AG10803 (cell line): ENCODE results near the gene MGA.

Source experiments
- DNase-seq: peaks from one replicate; pipeline ENCODE4 v3.0.0; 2010; ENCODE audit warnings: low read depth
- H3K4me3 ChIP-seq: 2 replicates; pipeline ENCODE4 v1.5.1; 2011; ENCODE audit warnings: mild to moderate bottlenecking, low read length, control low read depth
- TF ChIP-seq, protein P1 (sequence below): conservative IDR thresholded peaks from 2 replicates; pipeline ENCODE4 v1.5.1; 2011; ENCODE audit warnings: mild to moderate bottlenecking, low read length, control low read depth, inconsistent platforms

Gene MGA

DNA sequence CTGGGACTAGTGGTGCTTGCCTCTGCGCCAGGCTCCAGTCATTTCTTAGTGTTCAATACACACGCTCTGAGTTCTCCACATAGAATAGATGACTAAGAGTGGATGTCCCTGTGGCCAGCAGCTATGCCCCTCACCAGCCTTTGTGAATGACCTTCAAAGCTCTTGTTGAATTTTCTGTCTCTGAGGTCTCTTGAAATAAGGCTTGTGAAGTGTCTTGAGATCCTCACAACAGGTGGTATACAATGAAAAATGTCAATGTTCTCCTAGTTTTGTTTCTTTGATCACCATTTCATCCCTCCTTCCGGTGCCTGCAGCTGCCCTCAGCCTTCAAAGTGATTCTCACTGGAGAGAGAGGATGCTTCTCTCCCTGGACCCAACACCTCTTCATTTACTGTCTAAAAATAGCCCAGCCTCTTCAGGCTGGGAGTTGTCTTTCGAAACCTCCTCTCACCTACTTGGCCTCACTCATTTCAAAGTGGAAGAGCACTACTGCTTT lies 119.5 kb downstream of the MGA start:
- no peak for DNase-seq
- H3K4me3 ChIP-seq: no peak overlapping the region
- TF ChIP-seq, protein P1, sequence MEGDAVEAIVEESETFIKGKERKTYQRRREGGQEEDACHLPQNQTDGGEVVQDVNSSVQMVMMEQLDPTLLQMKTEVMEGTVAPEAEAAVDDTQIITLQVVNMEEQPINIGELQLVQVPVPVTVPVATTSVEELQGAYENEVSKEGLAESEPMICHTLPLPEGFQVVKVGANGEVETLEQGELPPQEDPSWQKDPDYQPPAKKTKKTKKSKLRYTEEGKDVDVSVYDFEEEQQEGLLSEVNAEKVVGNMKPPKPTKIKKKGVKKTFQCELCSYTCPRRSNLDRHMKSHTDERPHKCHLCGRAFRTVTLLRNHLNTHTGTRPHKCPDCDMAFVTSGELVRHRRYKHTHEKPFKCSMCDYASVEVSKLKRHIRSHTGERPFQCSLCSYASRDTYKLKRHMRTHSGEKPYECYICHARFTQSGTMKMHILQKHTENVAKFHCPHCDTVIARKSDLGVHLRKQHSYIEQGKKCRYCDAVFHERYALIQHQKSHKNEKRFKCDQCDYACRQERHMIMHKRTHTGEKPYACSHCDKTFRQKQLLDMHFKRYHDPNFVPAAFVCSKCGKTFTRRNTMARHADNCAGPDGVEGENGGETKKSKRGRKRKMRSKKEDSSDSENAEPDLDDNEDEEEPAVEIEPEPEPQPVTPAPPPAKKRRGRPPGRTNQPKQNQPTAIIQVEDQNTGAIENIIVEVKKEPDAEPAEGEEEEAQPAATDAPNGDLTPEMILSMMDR: no peak

DNA sequence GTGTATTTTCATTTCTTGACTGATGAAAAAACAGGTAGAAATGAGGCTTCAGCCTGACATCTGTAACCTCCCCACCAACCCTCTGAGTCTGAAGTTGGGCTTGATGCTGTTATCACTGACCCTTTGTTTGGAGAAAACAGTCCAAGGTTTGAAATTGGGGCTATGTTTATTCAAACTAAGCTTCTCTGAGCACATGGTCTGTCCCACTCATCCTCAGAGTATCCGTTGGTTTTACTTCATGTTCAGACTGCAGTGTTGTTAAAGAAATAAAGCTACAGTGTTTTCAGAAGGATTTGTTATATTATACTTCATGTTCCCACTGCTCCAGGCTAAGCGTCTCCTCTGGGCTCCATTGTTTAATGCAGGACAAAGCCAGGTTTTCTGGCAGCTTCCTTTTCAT lies 120.1 kb downstream of the MGA start:
- no peak overlapping the region for H3K4me3 ChIP-seq
- no peak for DNase-seq
- TF ChIP-seq, protein P1: no peak

DNA sequence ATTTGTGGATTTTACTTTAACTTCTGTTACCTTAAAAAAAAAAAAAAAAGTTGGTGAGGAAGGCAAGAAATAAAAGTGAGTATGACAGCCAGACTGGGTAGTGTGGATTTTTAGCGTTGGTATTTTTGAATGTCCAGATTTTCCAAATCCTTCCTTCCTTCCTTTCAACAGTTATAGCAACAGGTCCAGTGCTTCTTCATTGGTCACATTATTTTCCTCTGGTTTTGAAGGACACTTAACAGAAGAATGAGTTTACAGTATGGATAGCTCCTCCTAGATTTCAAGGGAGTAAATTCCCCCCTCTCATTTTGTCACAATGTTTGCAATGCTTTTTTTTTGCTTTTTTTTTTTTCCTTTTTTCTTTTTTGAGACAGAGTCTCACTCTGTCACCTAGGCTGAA lies 120.5 kb downstream of the MGA start:
- H3K4me3 ChIP-seq: no peak overlapping the region
- DNase-seq: no peak
- TF ChIP-seq, protein P1: no peak

DNA sequence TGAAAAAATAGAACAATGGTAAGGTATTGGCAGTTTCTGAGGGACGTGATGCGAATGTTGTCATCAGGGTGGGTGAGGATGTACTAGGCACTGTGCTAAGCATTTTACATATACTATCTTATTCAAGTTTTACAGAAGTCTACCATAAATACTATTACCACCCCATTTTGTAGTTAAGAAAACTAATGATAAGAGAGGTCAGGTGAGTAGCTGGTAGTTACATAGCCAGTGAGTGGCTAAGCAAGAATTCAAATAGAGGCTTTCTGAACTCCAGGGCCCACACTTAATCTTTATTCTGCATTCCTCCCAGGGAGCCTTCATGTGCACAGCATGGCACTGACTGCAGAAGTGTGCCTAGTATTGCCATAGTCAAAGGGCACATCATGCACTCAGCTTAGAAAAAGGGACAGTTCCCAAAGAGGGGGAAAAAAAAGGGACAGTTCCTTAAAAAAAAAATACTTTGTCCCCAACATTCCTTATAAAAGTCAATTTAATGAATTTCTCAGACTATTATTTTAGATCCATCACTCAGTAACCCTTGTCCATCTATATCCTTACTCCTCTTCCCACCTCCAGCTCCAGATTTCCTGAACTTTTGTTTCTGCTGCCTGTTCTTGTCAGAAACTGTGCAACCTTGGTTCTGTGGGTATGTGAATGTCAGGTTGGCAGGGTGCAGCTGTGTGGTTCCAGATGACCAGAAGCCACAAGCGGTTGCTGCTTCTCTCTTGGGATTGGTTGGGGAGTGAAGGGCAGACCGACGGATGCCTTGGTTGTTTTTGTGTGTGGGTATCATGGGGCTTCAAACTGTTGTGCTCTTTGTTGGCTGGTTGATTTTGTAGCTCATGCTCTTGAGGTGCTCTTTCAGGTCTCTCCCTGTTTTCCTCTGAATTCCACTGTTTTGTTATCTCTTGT lies 122.4 kb downstream of the MGA start:
- DNase-seq: no peak
- TF ChIP-seq, protein P1: no peak
- H3K4me3 ChIP-seq: no peak overlapping the region

DNA sequence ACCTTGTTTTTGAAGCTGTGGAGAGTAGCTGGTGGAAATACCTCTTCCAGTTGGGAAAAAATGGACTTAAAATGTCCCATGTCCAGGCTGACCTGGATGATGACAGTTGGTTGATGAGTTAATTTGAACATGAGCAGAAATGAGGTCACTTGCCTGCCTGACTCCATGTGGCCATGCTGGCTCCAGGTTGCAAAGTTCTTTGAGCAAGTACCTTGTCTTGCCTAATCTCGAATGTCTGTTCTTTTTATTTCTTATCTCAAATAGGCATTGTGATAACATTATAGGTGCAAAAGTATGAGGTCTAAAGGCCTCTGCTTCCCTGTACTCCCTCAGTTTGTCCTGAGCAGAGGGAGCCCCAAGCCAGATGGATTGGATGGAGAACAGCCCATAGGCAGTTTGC lies 123.1 kb downstream of the MGA start:
- no peak for DNase-seq
- TF ChIP-seq, protein P1: no peak
- H3K4me3 ChIP-seq: no peak overlapping the region

GRCh38 chr15:41788262-41788661 lies 128.1 kb downstream of the MGA start:
- no peak for DNase-seq
- H3K4me3 ChIP-seq: no peak overlapping the region
- TF ChIP-seq, protein P1: no peak

DNA sequence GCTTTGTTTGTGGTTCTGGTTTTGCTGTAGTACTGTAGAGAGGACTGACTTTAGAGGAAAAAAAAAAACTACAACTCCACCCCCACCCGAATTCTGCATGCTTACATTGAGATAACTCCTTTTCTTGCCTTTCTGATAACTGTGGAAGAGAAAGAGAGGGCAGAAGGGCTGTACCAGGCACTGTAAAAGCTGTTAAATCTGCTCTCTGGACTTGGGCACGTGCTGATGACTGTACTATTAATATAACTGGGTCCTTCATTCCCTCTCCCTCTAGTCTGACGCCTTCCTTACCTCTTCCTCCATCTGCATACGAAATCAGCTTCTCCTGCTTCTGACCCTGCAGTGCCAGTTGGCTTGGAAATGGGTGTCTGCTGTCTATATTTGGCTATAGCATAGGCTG lies 129.0 kb downstream of the MGA start:
- DNase-seq: no peak
- no peak overlapping the region for H3K4me3 ChIP-seq
- TF ChIP-seq, protein P1: no peak
